ENCODE results near the gene GDPD4. TPM values are rescaled to one million over a fixed set of nuclear protein-coding genes. Genes with fewer than 3 reads are reported as not detected.

GDPD4 gene
- total RNA-seq, 6 donors from 2014 or later, result not detected

DNA sequence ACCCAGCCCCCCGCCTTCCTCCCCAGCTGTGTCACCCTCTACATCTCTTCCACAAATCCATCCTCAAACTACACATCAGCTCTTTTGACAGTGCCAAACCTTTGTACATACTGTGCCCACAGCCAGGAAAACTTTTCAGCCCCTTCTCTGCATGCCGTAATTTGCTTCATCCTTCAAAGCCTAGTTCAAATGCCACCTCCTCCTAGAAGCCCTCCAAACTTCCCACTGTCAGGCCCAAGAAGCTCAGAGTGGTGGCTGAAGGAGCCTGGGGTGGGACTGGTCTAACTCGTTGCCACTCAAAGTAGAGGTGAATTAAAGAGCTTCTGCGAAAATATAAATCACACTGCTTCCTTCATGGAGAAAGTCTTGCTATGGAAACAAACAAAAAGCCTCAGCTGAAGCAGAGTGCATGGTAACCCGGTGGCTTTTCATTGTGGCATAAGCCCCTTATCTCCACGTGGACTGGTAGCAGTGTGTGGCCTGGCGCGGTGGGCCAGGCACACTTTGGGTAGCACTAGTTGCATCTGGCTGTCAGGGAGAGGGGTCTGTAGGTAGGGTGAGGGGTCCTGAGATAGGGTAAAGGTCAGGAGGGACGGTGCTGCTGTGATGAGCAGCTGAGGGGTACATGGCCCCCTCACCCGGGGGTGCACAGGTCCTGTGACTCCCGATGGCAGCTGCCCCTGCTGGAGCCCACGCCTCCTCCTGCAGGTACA lies 96.6 kb downstream of the GDPD4 start:
- Histone ChIP-seq H3K27me3 (no peaks in the 10 kb centered on the region), H3K27ac (no peak overlapping the region), H3K9me3 (no peaks in the 10 kb centered on the region), H3K4me3 (no peak overlapping the region), H3K4me1 (no peaks in the 10 kb centered on the region), H3K36me3 (no peaks in the 10 kb centered on the region)
- WGBS, 2 donors, result 79 to 87% methylated on average over 8 to 12 of the region's 12 CpGs
- TF ChIP-seq EP300 (IDR thresholded peaks at IDR 0.05) (no peak), POLR2A (IDR thresholded peaks at IDR 0.05) (no peak), POLR2AphosphoS5 (IDR thresholded peaks at IDR 0.05) (no peak)
- TF ChIP-seq, protein P1, sequence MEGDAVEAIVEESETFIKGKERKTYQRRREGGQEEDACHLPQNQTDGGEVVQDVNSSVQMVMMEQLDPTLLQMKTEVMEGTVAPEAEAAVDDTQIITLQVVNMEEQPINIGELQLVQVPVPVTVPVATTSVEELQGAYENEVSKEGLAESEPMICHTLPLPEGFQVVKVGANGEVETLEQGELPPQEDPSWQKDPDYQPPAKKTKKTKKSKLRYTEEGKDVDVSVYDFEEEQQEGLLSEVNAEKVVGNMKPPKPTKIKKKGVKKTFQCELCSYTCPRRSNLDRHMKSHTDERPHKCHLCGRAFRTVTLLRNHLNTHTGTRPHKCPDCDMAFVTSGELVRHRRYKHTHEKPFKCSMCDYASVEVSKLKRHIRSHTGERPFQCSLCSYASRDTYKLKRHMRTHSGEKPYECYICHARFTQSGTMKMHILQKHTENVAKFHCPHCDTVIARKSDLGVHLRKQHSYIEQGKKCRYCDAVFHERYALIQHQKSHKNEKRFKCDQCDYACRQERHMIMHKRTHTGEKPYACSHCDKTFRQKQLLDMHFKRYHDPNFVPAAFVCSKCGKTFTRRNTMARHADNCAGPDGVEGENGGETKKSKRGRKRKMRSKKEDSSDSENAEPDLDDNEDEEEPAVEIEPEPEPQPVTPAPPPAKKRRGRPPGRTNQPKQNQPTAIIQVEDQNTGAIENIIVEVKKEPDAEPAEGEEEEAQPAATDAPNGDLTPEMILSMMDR (IDR thresholded peaks at IDR 0.05), result no peak
- no peak for ATAC-seq (ENCODE audit: low FRiP score in 2 of 2)
- no peak for DNase-seq

DNA sequence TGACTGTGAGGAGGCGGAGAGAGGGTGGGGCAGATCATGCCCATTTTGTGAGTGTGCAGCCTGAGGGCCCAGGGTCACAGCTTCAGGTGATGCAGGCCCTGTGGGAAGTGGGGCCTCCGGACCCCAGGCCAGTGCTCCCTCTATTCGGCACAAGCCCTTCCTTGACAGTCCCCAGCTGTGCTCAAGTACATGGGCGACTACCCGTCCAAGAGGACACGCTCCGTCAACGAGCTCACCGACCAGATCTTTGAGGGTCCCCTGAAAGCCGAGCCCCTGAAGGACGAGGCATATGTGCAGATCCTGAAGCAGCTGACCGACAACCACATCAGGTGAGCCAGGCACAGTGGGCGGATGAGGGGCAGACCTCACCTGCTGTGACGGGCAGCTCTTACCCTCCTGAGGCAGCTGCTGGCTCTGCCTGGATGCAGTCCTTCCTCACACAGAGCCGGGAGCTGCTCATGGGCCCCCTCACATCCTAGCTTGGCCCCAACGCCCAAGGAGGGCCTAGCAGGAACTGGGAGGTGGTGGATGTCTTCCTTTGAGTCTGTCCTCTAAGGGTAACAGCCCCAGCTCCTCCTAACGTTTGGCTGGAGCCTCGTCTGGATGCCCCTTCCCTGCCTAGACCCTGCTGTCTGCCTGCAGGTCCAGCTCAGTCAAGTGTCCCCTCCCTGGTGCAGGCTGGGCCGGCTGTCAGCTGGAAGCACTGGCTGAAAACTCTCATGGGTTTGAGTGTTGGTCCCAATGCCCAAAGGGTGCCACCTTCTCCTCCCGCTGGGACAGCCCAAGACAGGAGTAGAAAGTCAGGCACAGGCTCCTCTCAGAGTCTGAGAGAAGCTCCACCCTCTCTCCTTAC lies 97.4 kb downstream of the GDPD4 start:
- peak; percentile 21 to 42 for DNase-seq
- TF ChIP-seq, protein P1 (IDR thresholded peaks at IDR 0.05), result no peak
- no peak for TF ChIP-seq POLR2A (IDR thresholded peaks at IDR 0.05)
- no peak for TF ChIP-seq POLR2AphosphoS5 (IDR thresholded peaks at IDR 0.05)
- no peak for TF ChIP-seq EP300 (IDR thresholded peaks at IDR 0.05)
- H3K4me3 ChIP-seq, result no peak overlapping the region
- 64 to 82% methylated on average over 6 to 18 of the region's 20 CpGs for WGBS, 2 donors
- H3K36me3 ChIP-seq, result no peaks in the 10 kb centered on the region
- H3K27me3 ChIP-seq, result no peaks in the 10 kb centered on the region
- H3K9me3 ChIP-seq, result no peaks in the 10 kb centered on the region
- no peak for ATAC-seq (ENCODE audit: low FRiP score in 2 of 2)
- no peaks in the 10 kb centered on the region for H3K4me1 ChIP-seq
- no peak overlapping the region for H3K27ac ChIP-seq

DNA sequence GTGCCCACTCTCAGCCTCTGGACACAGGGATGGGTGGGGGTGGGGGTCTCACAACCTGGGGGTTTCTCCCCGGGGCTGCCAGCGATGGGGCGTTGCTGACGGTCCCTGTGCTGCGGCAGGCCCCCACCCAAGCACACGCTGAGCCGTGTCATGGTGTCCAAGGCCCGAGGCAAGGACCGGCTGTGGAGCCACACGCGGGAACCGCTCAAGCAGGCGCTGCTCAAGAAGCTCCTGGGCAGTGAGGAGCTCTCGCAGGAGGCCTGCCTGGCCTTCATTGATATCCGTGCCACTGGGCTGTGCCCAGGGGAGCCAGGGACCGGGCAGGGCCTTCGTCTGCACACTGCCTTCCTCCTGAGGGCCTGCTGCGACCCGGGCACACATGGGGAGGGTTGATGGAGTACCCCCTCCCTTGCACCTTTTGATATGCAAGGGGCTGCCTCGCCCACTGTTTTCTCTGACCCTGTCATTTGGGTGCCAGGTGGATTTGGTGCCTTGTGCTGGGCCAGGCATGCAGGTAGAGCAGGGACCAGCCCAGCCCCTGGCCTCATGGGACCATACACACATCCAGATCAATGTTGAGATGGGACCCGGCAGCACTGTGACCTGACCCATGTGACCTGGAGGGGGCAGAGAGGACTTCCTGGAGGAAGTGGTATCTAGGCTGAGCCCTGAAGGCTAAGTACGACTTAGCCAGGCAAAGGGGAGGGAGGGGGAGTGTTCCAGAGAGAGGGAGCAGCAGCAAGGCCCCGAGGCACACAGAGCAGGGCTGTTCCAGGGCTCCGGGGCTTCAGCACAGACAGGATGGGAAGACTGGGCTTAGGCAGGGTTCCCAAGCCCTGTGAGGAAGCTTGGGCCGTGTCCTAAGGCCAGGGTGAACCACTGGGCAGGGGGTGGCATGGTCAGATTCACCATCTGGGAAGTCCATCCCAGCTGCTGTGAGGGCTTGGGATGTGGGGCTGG lies 98.3 kb downstream of the GDPD4 start:
- H3K4me1 ChIP-seq, result no peaks in the 10 kb centered on the region
- no peak for TF ChIP-seq EP300 (IDR thresholded peaks at IDR 0.05)
- TF ChIP-seq POLR2AphosphoS5 (IDR thresholded peaks at IDR 0.05), result no peak
- TF ChIP-seq POLR2A (IDR thresholded peaks at IDR 0.05), result no peak
- TF ChIP-seq, protein P1 (IDR thresholded peaks at IDR 0.05), result no peak
- DNase-seq, result peak in 1 of 2 donors; percentile 71
- no peaks in the 10 kb centered on the region for H3K9me3 ChIP-seq
- no peak overlapping the region for H3K4me3 ChIP-seq
- no peak for ATAC-seq (ENCODE audit: low FRiP score in 2 of 2)
- 89 to 93% methylated on average over 16 to 24 of the region's 25 CpGs for WGBS, 2 donors
- H3K27me3 ChIP-seq, result no peaks in the 10 kb centered on the region
- no peak overlapping the region for H3K27ac ChIP-seq
- H3K36me3 ChIP-seq, result no peaks in the 10 kb centered on the region

DNA sequence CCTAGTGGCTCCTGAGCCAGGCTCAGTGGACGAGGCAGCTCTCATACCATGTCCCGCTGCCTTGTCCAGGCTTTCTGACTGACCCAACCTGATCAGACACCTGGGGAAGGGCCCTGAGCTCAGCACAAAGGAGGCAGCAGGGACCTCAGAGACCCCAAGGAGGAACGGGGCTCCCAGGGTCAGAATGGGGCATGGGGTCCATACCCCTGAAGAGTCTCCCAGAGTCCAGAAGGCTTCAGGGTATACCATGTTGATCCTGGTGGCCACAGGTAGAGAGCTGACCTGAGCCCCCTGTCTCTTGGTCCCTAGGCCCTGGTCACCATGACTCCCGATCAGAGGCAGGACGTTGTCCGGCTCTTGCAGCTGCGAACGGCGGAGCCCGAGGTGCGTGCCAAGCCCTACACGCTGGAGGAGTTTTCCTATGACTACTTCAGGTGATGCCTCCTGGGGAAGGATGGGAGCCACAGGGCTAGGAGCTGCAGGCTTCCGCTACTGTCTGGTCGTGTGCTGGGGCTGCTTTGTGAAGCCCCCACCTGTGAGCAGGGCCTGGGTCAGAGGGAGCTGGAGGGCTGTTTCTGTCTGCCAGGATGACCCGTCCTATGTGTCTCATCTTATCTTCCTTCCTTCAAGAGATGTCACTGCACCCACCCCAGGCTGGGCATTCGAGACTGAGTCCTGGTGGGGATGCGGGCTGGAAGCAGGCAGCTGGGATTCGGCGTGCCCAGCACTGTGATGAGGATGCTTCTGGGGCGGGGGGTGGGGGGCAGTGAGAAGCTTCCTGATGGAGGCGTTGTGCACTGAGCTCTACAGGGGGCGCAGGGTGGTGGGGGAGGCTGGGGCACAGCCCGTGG lies 99.3 kb downstream of the GDPD4 start:
- TF ChIP-seq EP300 (IDR thresholded peaks at IDR 0.05), result no peak
- no peak for TF ChIP-seq POLR2A (IDR thresholded peaks at IDR 0.05)
- no peak for TF ChIP-seq POLR2AphosphoS5 (IDR thresholded peaks at IDR 0.05)
- TF ChIP-seq, protein P1 (IDR thresholded peaks at IDR 0.05), result no peak
- Histone ChIP-seq H3K36me3 (no peaks in the 10 kb centered on the region), H3K9me3 (no peaks in the 10 kb centered on the region), H3K4me1 (no peaks in the 10 kb centered on the region), H3K27me3 (no peaks in the 10 kb centered on the region), H3K4me3 (no peak overlapping the region), H3K27ac (no peak overlapping the region)
- ATAC-seq (ENCODE audit: low FRiP score in 2 of 2) (no peak), DNase-seq (peak in 1 of 2 donors; percentile 15)
- WGBS, 2 donors, result 94 to 98% methylated on average over 7 to 23 of the region's 23 CpGs

Measured in upper lobe of left lung (tissue), 6 donors.